ENCODE data around the gene CPSF3.

The CPSF3 gene

GRCh38 chr2:9401646-9402371 is 21.6 kb upstream of the CPSF3 start:
- H2AFZ ChIP-seq (ENCODE audit: low read depth, low read length) = no peak overlapping the region
- H3K4me1 ChIP-seq (ENCODE audit: insufficient read depth, low read length) = no peaks in the 10 kb centered on the region
- DNase-seq (no peak), ATAC-seq (ENCODE audit: insufficient read depth, low read depth) (no peak)
- H4K20me1 ChIP-seq (ENCODE audit: insufficient read depth, low read length) = no peaks in the 10 kb centered on the region
- H3K27me3 ChIP-seq (ENCODE audit: insufficient read depth, low read length, poor library complexity) = no peaks in the 10 kb centered on the region
- H3K79me2 ChIP-seq (ENCODE audit: insufficient read depth, low read length) = no peaks in the 10 kb centered on the region
- no peak overlapping the region for H3K4me3 ChIP-seq (ENCODE audit: low read depth in 1 of 2, low read length in 2 of 2)
- H3K4me2 ChIP-seq (ENCODE audit: insufficient read depth, low read length) = no peak overlapping the region
- H3K36me3 ChIP-seq (ENCODE audit: insufficient read depth, low read length) = peaks cover 21% of the 10 kb centered on the region
- TF ChIP-seq EZH2 (IDR thresholded peaks at IDR 0.05; ENCODE audit: borderline replicate concordance, low read depth, low read length, severe bottlenecking) = no peak
- no peak for TF ChIP-seq CTCF (IDR thresholded peaks at IDR 0.05; ENCODE audit: borderline replicate concordance, extremely low read depth, low read length, poor library complexity, severe bottlenecking)
- H3K9ac ChIP-seq (ENCODE audit: low read depth, low read length) = no peak overlapping the region
- H3K27ac ChIP-seq (ENCODE audit: low read length) = no peak overlapping the region
- no peaks in the 10 kb centered on the region for H3K9me3 ChIP-seq (ENCODE audit: insufficient read depth, low read length, severe bottlenecking)

- no peak overlapping the region for H2AFZ ChIP-seq (ENCODE audit: low read depth, low read length)
- DNase-seq = no peak
- H3K9ac ChIP-seq (ENCODE audit: low read depth, low read length) = no peak overlapping the region
- H3K4me2 ChIP-seq (ENCODE audit: insufficient read depth, low read length) = no peak overlapping the region
- no peak overlapping the region for H3K4me3 ChIP-seq (ENCODE audit: low read depth in 1 of 2, low read length in 2 of 2)
- H3K27ac ChIP-seq (ENCODE audit: low read length) = no peak overlapping the region
- H3K36me3 ChIP-seq (ENCODE audit: insufficient read depth, low read length) = peaks cover 39% of the 10 kb centered on the region
- TF ChIP-seq EZH2 (IDR thresholded peaks at IDR 0.05; ENCODE audit: borderline replicate concordance, low read depth, low read length, severe bottlenecking) = no peak
- no peak for TF ChIP-seq CTCF (IDR thresholded peaks at IDR 0.05; ENCODE audit: borderline replicate concordance, extremely low read depth, low read length, poor library complexity, severe bottlenecking)
- H3K27me3 ChIP-seq (ENCODE audit: insufficient read depth, low read length, poor library complexity) = no peaks in the 10 kb centered on the region
- ATAC-seq (ENCODE audit: insufficient read depth, low read depth) = 0 out of 3 replicates have a peak, but pooled peaks have one; percentile 30
- no peaks in the 10 kb centered on the region for H3K79me2 ChIP-seq (ENCODE audit: insufficient read depth, low read length)
- no peaks in the 10 kb centered on the region for H3K9me3 ChIP-seq (ENCODE audit: insufficient read depth, low read length, severe bottlenecking)
- H4K20me1 ChIP-seq (ENCODE audit: insufficient read depth, low read length) = no peaks in the 10 kb centered on the region
- H3K4me1 ChIP-seq (ENCODE audit: insufficient read depth, low read length) = no peaks in the 10 kb centered on the region
Measured at GRCh38 chr2:9403924-9404323, 19.5 kb upstream of the CPSF3 start.

GRCh38 chr2:9404451-9404850 is 19.0 kb upstream of the CPSF3 start:
- TF ChIP-seq CTCF (IDR thresholded peaks at IDR 0.05; ENCODE audit: borderline replicate concordance, extremely low read depth, low read length, poor library complexity, severe bottlenecking) (no peak), EZH2 (IDR thresholded peaks at IDR 0.05; ENCODE audit: borderline replicate concordance, low read depth, low read length, severe bottlenecking) (no peak)
- DNase-seq = no peak
- Histone ChIP-seq H3K27me3 (ENCODE audit: insufficient read depth, low read length, poor library complexity) (no peaks in the 10 kb centered on the region), H2AFZ (ENCODE audit: low read depth, low read length) (no peak overlapping the region), H3K36me3 (ENCODE audit: insufficient read depth, low read length) (peaks cover 44% of the 10 kb centered on the region), H3K4me2 (ENCODE audit: insufficient read depth, low read length) (no peak overlapping the region), H3K9me3 (ENCODE audit: insufficient read depth, low read length, severe bottlenecking) (no peaks in the 10 kb centered on the region), H3K9ac (ENCODE audit: low read depth, low read length) (no peak overlapping the region), H4K20me1 (ENCODE audit: insufficient read depth, low read length) (no peaks in the 10 kb centered on the region), H3K4me1 (ENCODE audit: insufficient read depth, low read length) (no peaks in the 10 kb centered on the region), H3K27ac (ENCODE audit: low read length) (no peak overlapping the region), H3K4me3 (ENCODE audit: low read depth in 1 of 2, low read length in 2 of 2) (no peak overlapping the region), H3K79me2 (ENCODE audit: insufficient read depth, low read length) (no peaks in the 10 kb centered on the region)
- ATAC-seq (ENCODE audit: insufficient read depth, low read depth) = no peak
